Hindlimb muscle (tissue), 1 donor: Measurements from ENCODE around the gene IFIT1B. TPM values are rescaled to one million over a fixed set of nuclear protein-coding genes. Genes with fewer than 3 reads are reported as not detected.

ENCODE experiments used
- DNase-seq: peaks from one replicate; pipeline ENCODE4 v3.0.0-alpha.2; 2013
- polyA plus RNA-seq: library from polyadenylated mRNA; unstranded; fragments of 120-200 nt; gene quantifications from one replicate; pipeline ENCODE4 v1.2.1, GENCODE V29; 2013; ENCODE audit not compliant: insufficient read length

IFIT1B gene
- polyA plus RNA-seq, 1 donor = 0.25 TPM

GRCh38 chr10:89413398-89413912, 35.6 kb downstream of the IFIT1B start:
- no peak for DNase-seq

GRCh38 chr10:89414146-89414878, 36.5 kb downstream of the IFIT1B start, which contains the start of gene IFIT5:
Gene IFIT5 (plus strand): TSS chr10:89414568. CDS start chr10:89414799, 231 bp downstream.
- peak; percentile 92 for DNase-seq

- peak; percentile 66 for DNase-seq
Measured at GRCh38 chr10:89414879-89415821, 37.3 kb downstream of the IFIT1B start.

- no peak for DNase-seq
Measured at GRCh38 chr10:89416465-89416864, 38.6 kb downstream of the IFIT1B start.

GRCh38 chr10:89419548-89419947, 41.7 kb downstream of the IFIT1B start:
- no peak for DNase-seq

- DNase-seq = no peak
Measured at GRCh38 chr10:89421018-89421476, 43.2 kb downstream of the IFIT1B start.

- DNase-seq = no peak
Measured at GRCh38 chr10:89425000-89425399, 47.1 kb downstream of the IFIT1B start.

- peak; percentile 55 for DNase-seq
Measured at GRCh38 chr10:89426230-89426868, 48.5 kb downstream of the IFIT1B start.

- no peak for DNase-seq
Measured at GRCh38 chr10:89427629-89428028, 49.8 kb downstream of the IFIT1B start.

- no peak for DNase-seq
Measured at GRCh38 chr10:89428877-89429276, 51.0 kb downstream of the IFIT1B start.

GRCh38 chr10:89431977-89432376, 54.1 kb downstream of the IFIT1B start:
- no peak for DNase-seq

Other genes starting within 250 kb of the IFIT1B start
- 0.80 TPM for gene CH25H, start 170.7 kb upstream of the IFIT1B start, polyA plus RNA-seq
- gene LIPA, start 126.3 kb upstream of the IFIT1B start, polyA plus RNA-seq = 44.2 TPM
- gene IFIT2, start 76.0 kb upstream of the IFIT1B start, polyA plus RNA-seq = 8.0 TPM
- gene IFIT3, start 50.1 kb upstream of the IFIT1B start, polyA plus RNA-seq = 8.2 TPM
- gene IFIT1, start 14.6 kb downstream of the IFIT1B start, polyA plus RNA-seq = 65.5 TPM
- 8.5 TPM for gene IFIT5, start 36.5 kb downstream of the IFIT1B start, polyA plus RNA-seq
- 1.9 TPM for gene SLC16A12, start 157.5 kb downstream of the IFIT1B start, polyA plus RNA-seq